ENCODE data around the gene DNAJC27. TPM values are rescaled to one million over a fixed set of nuclear protein-coding genes. Genes with fewer than 3 reads are reported as not detected.

DNAJC27 gene
- total RNA-seq, 1 experiment from 2014 or later = 3.4 TPM

GRCh38 chr2:24918326-24919036 is 53.3 kb downstream of the DNAJC27 start:
- no peak for DNase-seq (ENCODE audit: low read depth, low spot score)
- in situ Hi-C loops (cut with HindIII; ENCODE audit: low pct_unique_long_range_greater_than_20kb, low sequenced_read_pairs) = no loop called here

- DNase-seq (ENCODE audit: low read depth, low spot score) = no peak
- in situ Hi-C loops (cut with HindIII; ENCODE audit: low pct_unique_long_range_greater_than_20kb, low sequenced_read_pairs) = no loop called here
Measured at GRCh38 chr2:24917731-24918325, 53.9 kb downstream of the DNAJC27 start.

- in situ Hi-C loops (cut with HindIII; ENCODE audit: low pct_unique_long_range_greater_than_20kb, low sequenced_read_pairs) = no loop called here
- no peak for DNase-seq (ENCODE audit: low read depth, low spot score)
Measured at GRCh38 chr2:24917086-24917485, 54.7 kb downstream of the DNAJC27 start.

GRCh38 chr2:24915796-24916195 is 56.0 kb downstream of the DNAJC27 start:
- in situ Hi-C loops (cut with HindIII; ENCODE audit: low pct_unique_long_range_greater_than_20kb, low sequenced_read_pairs) = no loop called here
- no peak for DNase-seq (ENCODE audit: low read depth, low spot score)

- in situ Hi-C loops (cut with HindIII; ENCODE audit: low pct_unique_long_range_greater_than_20kb, low sequenced_read_pairs) = no loop called here
- DNase-seq (ENCODE audit: low read depth, low spot score) = no peak
Measured at GRCh38 chr2:24915175-24915574, 56.6 kb downstream of the DNAJC27 start.

- in situ Hi-C loops (cut with HindIII; ENCODE audit: low pct_unique_long_range_greater_than_20kb, low sequenced_read_pairs) = no loop called here
- no peak for DNase-seq (ENCODE audit: low read depth, low spot score)
Measured at GRCh38 chr2:24914713-24915112, 57.0 kb downstream of the DNAJC27 start.

GRCh38 chr2:24913911-24914310 is 57.8 kb downstream of the DNAJC27 start:
- in situ Hi-C loops (cut with HindIII; ENCODE audit: low pct_unique_long_range_greater_than_20kb, low sequenced_read_pairs) = no loop called here
- no peak for DNase-seq (ENCODE audit: low read depth, low spot score)

GRCh38 chr2:24912986-24913385 is 58.8 kb downstream of the DNAJC27 start:
- DNase-seq (ENCODE audit: low read depth, low spot score) = no peak
- in situ Hi-C loops (cut with HindIII; ENCODE audit: low pct_unique_long_range_greater_than_20kb, low sequenced_read_pairs) = no loop called here

GRCh38 chr2:24912523-24912922 is 59.2 kb downstream of the DNAJC27 start:
- no peak for DNase-seq (ENCODE audit: low read depth, low spot score)
- in situ Hi-C loops (cut with HindIII; ENCODE audit: low pct_unique_long_range_greater_than_20kb, low sequenced_read_pairs) = no loop called here

- in situ Hi-C loops (cut with HindIII; ENCODE audit: low pct_unique_long_range_greater_than_20kb, low sequenced_read_pairs) = no loop called here
- no peak for DNase-seq (ENCODE audit: low read depth, low spot score)
Measured at GRCh38 chr2:24910245-24910644, 61.5 kb downstream of the DNAJC27 start.

GRCh38 chr2:24909555-24910177 is 62.1 kb downstream of the DNAJC27 start:
- in situ Hi-C loops (cut with HindIII; ENCODE audit: low pct_unique_long_range_greater_than_20kb, low sequenced_read_pairs) = no loop called here
- DNase-seq (ENCODE audit: low read depth, low spot score) = no peak

GRCh38 chr2:24908461-24908901 is 63.3 kb downstream of the DNAJC27 start:
- in situ Hi-C loops (cut with HindIII; ENCODE audit: low pct_unique_long_range_greater_than_20kb, low sequenced_read_pairs) = no loop called here
- no peak for DNase-seq (ENCODE audit: low read depth, low spot score)

- DNase-seq (ENCODE audit: low read depth, low spot score) = no peak
- in situ Hi-C loops (cut with HindIII; ENCODE audit: low pct_unique_long_range_greater_than_20kb, low sequenced_read_pairs) = no loop called here
Measured at GRCh38 chr2:24907116-24907515, 64.6 kb downstream of the DNAJC27 start.

- in situ Hi-C loops (cut with HindIII; ENCODE audit: low pct_unique_long_range_greater_than_20kb, low sequenced_read_pairs) = no loop called here
- no peak for DNase-seq (ENCODE audit: low read depth, low spot score)
Measured at GRCh38 chr2:24906466-24906865, 65.3 kb downstream of the DNAJC27 start.

GRCh38 chr2:24903161-24904103 is 68.3 kb downstream of the DNAJC27 start:
- DNase-seq (ENCODE audit: low read depth, low spot score) = no peak
- in situ Hi-C loops (cut with HindIII; ENCODE audit: low pct_unique_long_range_greater_than_20kb, low sequenced_read_pairs) = no loop called here

GRCh38 chr2:24899361-24899910 is 72.3 kb downstream of the DNAJC27 start:
- DNase-seq (ENCODE audit: low read depth, low spot score) = no peak
- in situ Hi-C loops (cut with HindIII; ENCODE audit: low pct_unique_long_range_greater_than_20kb, low sequenced_read_pairs) = no loop called here

GRCh38 chr2:24898122-24899109 is 73.3 kb downstream of the DNAJC27 start:
- no peak for DNase-seq (ENCODE audit: low read depth, low spot score)
- in situ Hi-C loops (cut with HindIII; ENCODE audit: low pct_unique_long_range_greater_than_20kb, low sequenced_read_pairs) = no loop called here
